ENCODE results near the gene EHBP1L1.

DNA sequence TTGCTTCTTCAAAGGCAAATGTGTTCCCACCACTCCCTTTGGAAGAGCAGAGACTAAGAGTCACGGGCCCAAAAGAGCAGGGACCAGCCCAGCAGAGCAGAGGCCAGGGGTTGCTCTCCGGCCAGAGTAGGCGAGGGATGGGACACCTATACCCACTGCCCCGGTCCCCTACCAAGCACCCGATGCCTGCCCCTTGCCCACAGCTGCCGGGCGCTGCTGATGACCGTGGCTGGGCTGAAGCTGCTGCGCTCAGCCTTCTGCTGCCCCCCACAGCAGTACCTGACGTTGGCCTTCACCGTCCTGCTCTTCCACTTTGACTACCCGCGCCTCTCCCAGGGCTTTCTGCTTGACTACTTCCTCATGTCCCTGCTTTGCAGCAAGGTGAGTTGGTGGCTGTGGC, 51.3 kb downstream of the EHBP1L1 start:
- no peak for TF ChIP-seq ONECUT2 (CRISPR knock-in tag; IDR thresholded peaks at IDR 0.05)
- TF ChIP-seq, protein P1, sequence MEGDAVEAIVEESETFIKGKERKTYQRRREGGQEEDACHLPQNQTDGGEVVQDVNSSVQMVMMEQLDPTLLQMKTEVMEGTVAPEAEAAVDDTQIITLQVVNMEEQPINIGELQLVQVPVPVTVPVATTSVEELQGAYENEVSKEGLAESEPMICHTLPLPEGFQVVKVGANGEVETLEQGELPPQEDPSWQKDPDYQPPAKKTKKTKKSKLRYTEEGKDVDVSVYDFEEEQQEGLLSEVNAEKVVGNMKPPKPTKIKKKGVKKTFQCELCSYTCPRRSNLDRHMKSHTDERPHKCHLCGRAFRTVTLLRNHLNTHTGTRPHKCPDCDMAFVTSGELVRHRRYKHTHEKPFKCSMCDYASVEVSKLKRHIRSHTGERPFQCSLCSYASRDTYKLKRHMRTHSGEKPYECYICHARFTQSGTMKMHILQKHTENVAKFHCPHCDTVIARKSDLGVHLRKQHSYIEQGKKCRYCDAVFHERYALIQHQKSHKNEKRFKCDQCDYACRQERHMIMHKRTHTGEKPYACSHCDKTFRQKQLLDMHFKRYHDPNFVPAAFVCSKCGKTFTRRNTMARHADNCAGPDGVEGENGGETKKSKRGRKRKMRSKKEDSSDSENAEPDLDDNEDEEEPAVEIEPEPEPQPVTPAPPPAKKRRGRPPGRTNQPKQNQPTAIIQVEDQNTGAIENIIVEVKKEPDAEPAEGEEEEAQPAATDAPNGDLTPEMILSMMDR (CRISPR knock-in tag; IDR thresholded peaks at IDR 0.05) = no peak
- no peak for TF ChIP-seq POLR2A (IDR thresholded peaks at IDR 0.05; ENCODE audit: insufficient read depth in 1 of 2, low read depth in 2 of 2, low read length in 2 of 2)
- no peak for TF ChIP-seq DNMT3B (CRISPR knock-in tag; conservative IDR thresholded peaks at IDR 0.05)
- no peak for TF ChIP-seq STAT5B (CRISPR knock-in tag; IDR thresholded peaks at IDR 0.05)

All from HepG2 (cell line).